Measurements from ENCODE around the gene LBR. TPM values are rescaled to one million over a fixed set of nuclear protein-coding genes. Genes with fewer than 3 reads are reported as not detected.

LBR gene
- total and polyA plus RNA-seq, 2 of the 4 experiments (the other 2 are of a cell fraction): 21.3 to 24.9 TPM

DNA sequence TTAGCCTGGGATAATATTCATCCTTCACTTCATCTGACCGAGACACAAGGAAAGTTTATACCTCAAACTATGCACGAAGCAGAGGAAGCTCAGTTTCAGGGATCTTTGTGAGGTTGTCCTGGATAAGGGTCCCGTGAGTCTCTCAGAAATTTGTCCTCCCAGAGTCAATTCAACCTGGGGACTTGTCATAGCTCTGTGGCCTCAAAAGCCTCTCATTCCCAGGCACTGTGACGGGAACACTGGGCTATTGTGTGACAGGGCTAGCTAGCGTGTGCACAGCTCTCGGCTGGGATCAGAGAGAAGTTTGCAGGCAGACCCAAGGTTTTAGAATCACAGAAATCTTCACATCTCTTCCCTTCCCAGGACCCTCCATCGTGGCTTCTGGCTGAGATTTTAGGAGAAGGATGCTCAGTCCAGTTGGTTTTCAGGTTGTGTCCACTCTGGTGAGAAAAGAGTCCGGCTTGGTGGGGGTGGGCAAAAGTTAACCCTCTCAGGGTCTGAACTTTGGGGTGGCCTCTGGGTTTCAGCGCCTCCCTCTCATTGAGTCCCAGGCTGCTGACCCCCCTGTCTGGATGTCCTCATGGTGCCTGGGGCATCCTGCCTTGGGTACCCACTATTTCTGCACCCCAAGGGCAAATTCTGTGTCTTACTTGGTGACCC, 20.4 kb upstream of the LBR start:
- BruUV-seq (replicated peaks): no TSS peak
- peak overlapping the region; percentile 29 to 49; a peak in 2 of 4 replicates for H4K8ac ChIP-seq (ENCODE audit: low read depth in 2 of 2, low read length in 2 of 2)
- H2BK20ac ChIP-seq (ENCODE audit: low read depth, low read length): peak overlapping the region; percentile 61; the same call in 1 of the 2 replicates
- 0 out of 2 replicates have a peak, but pooled peaks cover 5% of the 10 kb centered on the region for H3K9me1 ChIP-seq (ENCODE audit: insufficient read depth, low read length)
- H2AK9ac ChIP-seq (replicated peaks; ENCODE audit: low read depth, low read length, poor library complexity): no peak overlapping the region
- peak overlapping the region; percentile 18 for H3K4me2 ChIP-seq (ENCODE audit: low read depth, low read length)
- H4K5ac ChIP-seq (ENCODE audit: low read depth, low read length): peak overlapping the region; percentile 50
- H3K36me3 ChIP-seq (ENCODE audit: control insufficient read depth, insufficient read depth, low read length): no peaks in the 10 kb centered on the region
- DNase-seq (no peak), ATAC-seq (ENCODE audit: low read depth) (no peak; the same call in 1 of the 2 replicates)
- H3K56ac ChIP-seq (ENCODE audit: extremely low read depth, insufficient read depth, low read length): no peak overlapping the region
- in situ Hi-C loops (cut with MboI; ENCODE audit: low sequenced_read_pairs): no loop called here
- peak overlapping the region; percentile 17; the same call in 1 of the 2 replicates for H2AK5ac ChIP-seq (ENCODE audit: low read depth, low read length)
- ChIA-PET CTCF (no interaction called here), POLR2A (ENCODE audit: unreplicated experiment) (no interaction called here)
- peak overlapping the region; percentile 8; the same call in 1 of the 2 replicates for H3K9ac ChIP-seq (ENCODE audit: low read depth, low read length)
- H2BK15ac ChIP-seq (ENCODE audit: low read depth, low read length): no peak overlapping the region
- H3K4me1 ChIP-seq (ENCODE audit: control insufficient read depth, insufficient read depth, low read length): peaks cover 11% of the 10 kb centered on the region
- intact Hi-C loops (cut with micrococcal nuclease): no loop called here
- H3K79me1 ChIP-seq (ENCODE audit: low read depth in 1 of 2, low read length in 2 of 2): no peaks in the 10 kb centered on the region
- peak overlapping the region; percentile 1 for H2AFZ ChIP-seq (replicated peaks; ENCODE audit: low read length, poor library complexity)
- 0 out of 2 replicates have a peak overlapping the region, but pooled peaks have one; percentile 3 for H4K91ac ChIP-seq (ENCODE audit: insufficient read depth, low read depth, low read length)
- no peak overlapping the region for H2BK5ac ChIP-seq (ENCODE audit: low read depth, low read length, poor library complexity, severe bottlenecking)
- peak overlapping the region; percentile 10 for H3K18ac ChIP-seq (ENCODE audit: low read depth, low read length)
- peak overlapping the region; percentile 72 for H2BK120ac ChIP-seq (ENCODE audit: low read depth, low read length)
- 40% methylated on average over 1 of the region's 9 CpGs; no CpG with 5 or more reads in 1 of the 2 experiments for whole genome bisulfite sequencing, 2 experiments (ENCODE audit: extremely low coverage in 2 of 2, insufficient read length in 1 of 2)
- no peak overlapping the region for H3K4me3 ChIP-seq (ENCODE audit: insufficient read depth, low read depth, low read length)
- H3K9me3 ChIP-seq (ENCODE audit: control insufficient read depth, insufficient read depth, low read length): no peaks in the 10 kb centered on the region
- peak overlapping the region; percentile 19; the same call in 1 of the 2 replicates for H3K27ac ChIP-seq (ENCODE audit: insufficient read depth, low read length)
- no peaks in the 10 kb centered on the region for H3K27me3 ChIP-seq (ENCODE audit: control insufficient read depth, insufficient read depth, low read length)
- H3K4ac ChIP-seq (ENCODE audit: low read depth, low read length): peak overlapping the region; percentile 37; the same call in 1 of the 2 replicates
- H4K20me1 ChIP-seq (ENCODE audit: insufficient read depth, low read length): no peaks in the 10 kb centered on the region
- peak overlapping the region; percentile 69; the same call in 1 of the 2 replicates for H3K23ac ChIP-seq (ENCODE audit: low read depth, low read length)
- H3K14ac ChIP-seq (replicated peaks; ENCODE audit: low read depth, low read length): peak overlapping the region; percentile 77
- dilution Hi-C loops (cut with HindIII; ENCODE audit: low sequenced_read_pairs, unreplicated experiment): no loop called here
- TF ChIP-seq CHD1 (IDR thresholded peaks at IDR 0.05; ENCODE audit: low read depth, low read length) (no peak), MAFK (IDR thresholded peaks at IDR 0.05; ENCODE audit: low read depth, low read length) (no peak), POLR2A (IDR thresholded peaks at IDR 0.05; ENCODE audit: low read depth, low read length) (no peak), RFX5 (IDR thresholded peaks at IDR 0.05; ENCODE audit: low read depth, low read length) (no peak), NFE2L2 (IDR thresholded peaks at IDR 0.05; ENCODE audit: low read depth, low read length) (no peak), RAD21 (IDR thresholded peaks at IDR 0.05; ENCODE audit: low read length) (no peak), RCOR1 (IDR thresholded peaks at IDR 0.05; ENCODE audit: insufficient replicate concordance, low read length) (no peak), SMC3 (IDR thresholded peaks at IDR 0.05; ENCODE audit: low read depth, low read length) (no peak), MXI1 (IDR thresholded peaks at IDR 0.05; ENCODE audit: borderline replicate concordance, low read depth, low read length) (no peak), CEBPB (IDR thresholded peaks at IDR 0.05; ENCODE audit: low read depth, low read length) (no peak), MAZ (IDR thresholded peaks at IDR 0.05; ENCODE audit: borderline replicate concordance, low read depth, low read length) (no peak), FOS (IDR thresholded peaks at IDR 0.05; ENCODE audit: low read depth, low read length) (no peak), BHLHE40 (IDR thresholded peaks at IDR 0.05; ENCODE audit: low read depth, low read length) (no peak)
- TF ChIP-seq, protein P1, sequence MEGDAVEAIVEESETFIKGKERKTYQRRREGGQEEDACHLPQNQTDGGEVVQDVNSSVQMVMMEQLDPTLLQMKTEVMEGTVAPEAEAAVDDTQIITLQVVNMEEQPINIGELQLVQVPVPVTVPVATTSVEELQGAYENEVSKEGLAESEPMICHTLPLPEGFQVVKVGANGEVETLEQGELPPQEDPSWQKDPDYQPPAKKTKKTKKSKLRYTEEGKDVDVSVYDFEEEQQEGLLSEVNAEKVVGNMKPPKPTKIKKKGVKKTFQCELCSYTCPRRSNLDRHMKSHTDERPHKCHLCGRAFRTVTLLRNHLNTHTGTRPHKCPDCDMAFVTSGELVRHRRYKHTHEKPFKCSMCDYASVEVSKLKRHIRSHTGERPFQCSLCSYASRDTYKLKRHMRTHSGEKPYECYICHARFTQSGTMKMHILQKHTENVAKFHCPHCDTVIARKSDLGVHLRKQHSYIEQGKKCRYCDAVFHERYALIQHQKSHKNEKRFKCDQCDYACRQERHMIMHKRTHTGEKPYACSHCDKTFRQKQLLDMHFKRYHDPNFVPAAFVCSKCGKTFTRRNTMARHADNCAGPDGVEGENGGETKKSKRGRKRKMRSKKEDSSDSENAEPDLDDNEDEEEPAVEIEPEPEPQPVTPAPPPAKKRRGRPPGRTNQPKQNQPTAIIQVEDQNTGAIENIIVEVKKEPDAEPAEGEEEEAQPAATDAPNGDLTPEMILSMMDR (conservative IDR thresholded peaks at IDR 0.05; ENCODE audit: low read depth, low read length): no peak
- TF ChIP-seq, protein P2, sequence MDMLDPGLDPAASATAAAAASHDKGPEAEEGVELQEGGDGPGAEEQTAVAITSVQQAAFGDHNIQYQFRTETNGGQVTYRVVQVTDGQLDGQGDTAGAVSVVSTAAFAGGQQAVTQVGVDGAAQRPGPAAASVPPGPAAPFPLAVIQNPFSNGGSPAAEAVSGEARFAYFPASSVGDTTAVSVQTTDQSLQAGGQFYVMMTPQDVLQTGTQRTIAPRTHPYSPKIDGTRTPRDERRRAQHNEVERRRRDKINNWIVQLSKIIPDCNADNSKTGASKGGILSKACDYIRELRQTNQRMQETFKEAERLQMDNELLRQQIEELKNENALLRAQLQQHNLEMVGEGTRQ (IDR thresholded peaks at IDR 0.05; ENCODE audit: low read depth, low read length): no peak

Measured in IMR-90 (cell line).